ENCODE results near the gene MTMR2. TPM values are rescaled to one million over a fixed set of nuclear protein-coding genes. Genes with fewer than 3 reads are reported as not detected.

Gene MTMR2
- total and polyA plus RNA-seq, 12 donors, result 6.9 to 31.6 (median 23.7) TPM

DNA sequence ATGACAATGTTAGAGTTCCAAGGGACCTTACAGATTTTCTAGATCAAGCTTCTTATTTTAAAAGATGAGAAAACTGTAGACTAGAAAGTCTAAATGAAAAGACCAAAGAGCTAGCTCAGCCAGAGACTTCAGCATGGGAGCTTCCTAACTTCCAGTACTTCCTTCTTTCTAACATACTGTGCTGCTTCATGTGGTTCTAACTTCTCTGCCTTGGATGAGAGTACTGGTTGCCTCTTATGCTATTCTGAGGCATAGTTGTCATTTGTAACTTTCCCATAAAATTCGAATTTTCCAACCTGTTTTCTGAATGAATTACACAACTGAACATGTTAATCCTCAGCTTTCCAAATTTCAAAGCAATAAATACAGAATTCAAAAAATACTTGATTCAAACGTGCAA, 1.8 kb downstream of the MTMR2 start:
- DNase-seq, result no peak
- WGBS, 4 donors, result 39 to 56% (median 50%) methylated on average over 2 of the region's 2 CpGs
- no peak overlapping the region for H3K4me3 ChIP-seq
- no peaks in the 10 kb centered on the region for H3K36me3 ChIP-seq (replicated peaks in 1 of 2)
- no peak overlapping the region for H3K27ac ChIP-seq
- H3K27me3 ChIP-seq, result no peaks in the 10 kb centered on the region
- no peaks in the 10 kb centered on the region for H3K9me3 ChIP-seq (replicated peaks in 1 of 3)
- TF ChIP-seq, protein P1, sequence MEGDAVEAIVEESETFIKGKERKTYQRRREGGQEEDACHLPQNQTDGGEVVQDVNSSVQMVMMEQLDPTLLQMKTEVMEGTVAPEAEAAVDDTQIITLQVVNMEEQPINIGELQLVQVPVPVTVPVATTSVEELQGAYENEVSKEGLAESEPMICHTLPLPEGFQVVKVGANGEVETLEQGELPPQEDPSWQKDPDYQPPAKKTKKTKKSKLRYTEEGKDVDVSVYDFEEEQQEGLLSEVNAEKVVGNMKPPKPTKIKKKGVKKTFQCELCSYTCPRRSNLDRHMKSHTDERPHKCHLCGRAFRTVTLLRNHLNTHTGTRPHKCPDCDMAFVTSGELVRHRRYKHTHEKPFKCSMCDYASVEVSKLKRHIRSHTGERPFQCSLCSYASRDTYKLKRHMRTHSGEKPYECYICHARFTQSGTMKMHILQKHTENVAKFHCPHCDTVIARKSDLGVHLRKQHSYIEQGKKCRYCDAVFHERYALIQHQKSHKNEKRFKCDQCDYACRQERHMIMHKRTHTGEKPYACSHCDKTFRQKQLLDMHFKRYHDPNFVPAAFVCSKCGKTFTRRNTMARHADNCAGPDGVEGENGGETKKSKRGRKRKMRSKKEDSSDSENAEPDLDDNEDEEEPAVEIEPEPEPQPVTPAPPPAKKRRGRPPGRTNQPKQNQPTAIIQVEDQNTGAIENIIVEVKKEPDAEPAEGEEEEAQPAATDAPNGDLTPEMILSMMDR (IDR thresholded peaks at IDR 0.05), result no peak
- no peak for TF ChIP-seq POLR2A (IDR thresholded peaks at IDR 0.05)
- intact Hi-C loops (cut with DNase I), result loop anchor here in 1 of 2 donors (10.0 kb wide), 1 partner anchor 67 kb away; no protein-coding TSS in a partner anchor
- H3K4me1 ChIP-seq (replicated peaks in 1 of 2), result peaks cover 8 to 36% of the 10 kb centered on the region in 2 donors

DNA sequence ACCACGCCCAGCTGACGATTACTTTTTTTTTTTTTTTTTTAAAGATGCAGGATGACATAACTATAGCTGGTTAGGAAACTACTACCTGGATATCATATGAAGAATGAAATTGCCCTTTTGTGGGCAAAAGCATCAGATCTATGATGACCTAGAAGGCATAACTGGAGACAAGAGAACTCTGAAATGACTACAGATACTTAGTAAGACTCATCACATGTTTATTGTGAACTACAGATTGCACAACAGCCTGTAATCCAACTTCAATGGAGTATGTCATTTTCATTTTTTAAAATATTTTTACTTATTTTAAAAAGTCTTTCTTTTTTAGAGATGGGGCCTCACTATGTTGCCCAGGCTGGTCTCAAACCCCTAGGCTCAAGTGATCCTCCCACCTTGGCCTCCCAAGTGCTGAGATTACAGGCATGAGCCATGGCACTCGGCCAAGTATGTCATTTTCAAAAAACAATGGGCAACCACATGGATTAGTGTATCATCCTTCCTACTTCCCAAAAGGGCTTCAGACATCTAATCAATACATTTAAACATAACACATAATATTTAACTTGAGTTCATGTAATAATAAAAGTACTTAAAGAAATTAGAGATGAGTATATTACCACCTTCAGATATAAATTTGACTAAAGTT, 3.3 kb downstream of the MTMR2 start:
- DNase-seq, result no peak
- H3K36me3 ChIP-seq (replicated peaks in 1 of 2), result no peaks in the 10 kb centered on the region
- WGBS, 4 donors, result 90 to 98% (median 94%) methylated on average over 3 of the region's 3 CpGs
- H3K27ac ChIP-seq, result no peak overlapping the region
- H3K4me3 ChIP-seq, result no peak overlapping the region
- TF ChIP-seq, protein P1 (IDR thresholded peaks at IDR 0.05), result no peak
- no peak for TF ChIP-seq POLR2A (IDR thresholded peaks at IDR 0.05)
- H3K27me3 ChIP-seq, result no peaks in the 10 kb centered on the region
- intact Hi-C loops (cut with DNase I), result loop anchor here in 1 of 2 donors (10.0 kb wide), 1 partner anchor 66 kb away; no protein-coding TSS in a partner anchor
- H3K9me3 ChIP-seq (replicated peaks in 1 of 3), result no peaks in the 10 kb centered on the region
- peaks cover 8 to 36% of the 10 kb centered on the region in 2 donors for H3K4me1 ChIP-seq (replicated peaks in 1 of 2)

DNA sequence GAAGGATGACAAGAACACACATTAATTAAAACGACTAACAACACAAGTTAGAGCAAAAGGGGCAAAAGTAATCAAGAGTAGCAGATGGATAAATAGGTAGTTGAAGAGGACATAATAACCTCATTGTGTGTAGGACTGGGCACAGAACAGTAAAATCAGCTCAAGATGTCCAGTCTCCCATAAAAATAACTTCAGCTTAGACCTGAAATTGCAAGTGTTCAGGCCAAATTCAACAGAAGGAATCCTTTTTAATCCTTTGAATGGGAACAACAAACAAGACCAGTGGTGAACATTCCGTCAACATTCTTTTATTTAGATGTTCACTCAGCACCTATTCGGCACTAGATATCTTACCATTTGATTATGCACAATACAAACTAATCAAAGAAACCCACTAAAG, 4.4 kb downstream of the MTMR2 start:
- intact Hi-C loops (cut with DNase I), result no loop called here
- TF ChIP-seq, protein P1 (IDR thresholded peaks at IDR 0.05), result no peak
- TF ChIP-seq POLR2A (IDR thresholded peaks at IDR 0.05), result no peak
- DNase-seq, result no peak
- no peaks in the 10 kb centered on the region for H3K27me3 ChIP-seq
- H3K4me3 ChIP-seq, result no peak overlapping the region
- no peak overlapping the region for H3K27ac ChIP-seq
- no peaks in the 10 kb centered on the region for H3K9me3 ChIP-seq (replicated peaks in 1 of 3)
- WGBS, 4 donors, result 80 to 88% (median 87%) methylated on average over 3 of the region's 3 CpGs
- H3K4me1 ChIP-seq (replicated peaks in 1 of 2), result peaks cover under 1 to 37% of the 10 kb centered on the region in 2 donors
- no peaks in the 10 kb centered on the region for H3K36me3 ChIP-seq (replicated peaks in 1 of 2)

DNA sequence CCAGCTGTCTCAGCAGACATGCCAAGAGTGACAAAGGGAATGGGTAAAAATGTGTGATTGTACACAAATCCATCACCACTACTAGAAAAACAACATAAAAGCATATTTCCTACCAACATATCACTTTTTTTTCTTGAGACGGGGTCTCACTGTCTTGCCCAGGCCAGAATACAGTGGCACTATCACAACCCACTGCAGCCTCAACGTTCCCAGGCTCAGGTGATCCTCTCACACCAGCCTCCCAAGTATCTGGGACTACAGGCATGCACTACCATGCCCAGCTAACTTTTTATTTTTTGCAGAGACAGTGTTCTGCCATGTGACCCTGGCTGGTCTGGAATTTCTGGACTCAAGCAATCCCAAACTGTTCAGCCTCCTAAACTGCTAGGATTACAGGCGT, 5.2 kb downstream of the MTMR2 start:
- WGBS, 4 donors, result 82 to 96% (median 93%) methylated on average over 3 of the region's 3 CpGs
- intact Hi-C loops (cut with DNase I), result no loop called here
- H3K4me1 ChIP-seq (replicated peaks in 1 of 2), result peaks cover 0 to 42% of the 10 kb centered on the region in 2 donors

More for the DNA sequence above, 5.2 kb downstream of the MTMR2 start:
- Histone ChIP-seq H3K9me3 (replicated peaks in 1 of 3) (no peaks in the 10 kb centered on the region), H3K27me3 (no peaks in the 10 kb centered on the region), H3K4me3 (no peak overlapping the region), H3K36me3 (replicated peaks in 1 of 2) (no peaks in the 10 kb centered on the region), H3K27ac (no peak overlapping the region)
- no peak for DNase-seq
- TF ChIP-seq, protein P1 (IDR thresholded peaks at IDR 0.05), result no peak
- TF ChIP-seq POLR2A (IDR thresholded peaks at IDR 0.05), result no peak

All from adrenal gland (tissue), 12 donors.